Right lobe of liver (tissue), 6 donors: ENCODE data around the gene EXT2. TPM values are rescaled to one million over a fixed set of nuclear protein-coding genes. Genes with fewer than 3 reads are reported as not detected.

Experiments
- ATAC-seq, 4 donors: fragments of 200-7000 bp; cut with Tn5 transposase; one replicate each; pipeline ENCODE4 v1.9.1; 2020; ENCODE audit warnings: mild to moderate bottlenecking in 4 of 4, moderate library complexity in 4 of 4
- DNase-seq, 3 donors: peaks; one replicate each; pipeline ENCODE4 v3.0.0-alpha.2; 2020
- H3K27ac ChIP-seq, 3 donors: fragments of 200-600 bp; one replicate each; pipeline ENCODE4 v1.8.0; 2022
- H3K27me3 ChIP-seq, 2 donors: fragments of 200-600 bp; one replicate each; pipeline ENCODE4 v1.8.0; 2022
- H3K36me3 ChIP-seq, 4 donors: fragments of 200-600 bp; sonication (generic) in 1 of 4; one replicate each; pipeline versions ENCODE4 v1.5.1 to v1.8.0; 2017 to 2022; ENCODE audit warnings: control low read depth in 1 of 4
- H3K4me1 ChIP-seq, 4 donors: fragments of 200-600 bp; sonication (generic) in 1 of 4; one replicate each; pipeline versions ENCODE4 v1.5.1 to v1.8.0; 2017 to 2022; ENCODE audit warnings: control low read depth in 1 of 4
- H3K4me3 ChIP-seq, 3 donors: fragments of 200-600 bp; one replicate each; pipeline ENCODE4 v1.8.0; 2022
- H3K9me3 ChIP-seq, 4 donors: fragments of 200-600 bp; sonication (generic) in 1 of 4; one replicate each; pipeline versions ENCODE4 v1.5.1 to v1.8.0; 2017 to 2022; ENCODE audit warnings: control low read depth in 1 of 4
- POLR2A ChIP-seq: fragments of 450-650 bp; IDR thresholded peaks from one replicate; pipeline ENCODE4 v1.6.1; 2017; ENCODE audit warnings: antibody characterized with exemption, mild to moderate bottlenecking
- WGBS: methylation state at CpG from one replicate; pipeline ENCODE4 v1.1.6; 2018; ENCODE audit warnings: low coverage, low lambda C conversion rate; ENCODE audit not compliant: insufficient coverage; ENCODE audit errors: missing lambda C conversion rate; 5-methylcytosine and 5-hydroxymethylcytosine counted together
- intact Hi-C, 2 donors: fragments of 100-400 bp; cut with DNase I; formaldehyde crosslinking; loops; one replicate each; pipeline versions ENCODE4 v1.11.2 to v1.14.1; 2022
- total RNA-seq, 6 experiments: library from RNA; depleted of rRNA in 2 of 6; stranded (reverse); fragments of >200 nt in 2 of 6; fragmentation: NEBNext Ultra II Directional in 3 of 6; extraction: Animal tissue kit (Norgen Biotek cat#: 25700) in 3 of 6; gene quantifications; one replicate each; pipeline versions ENCODE4 v1.1.0 to v1.2.4, GENCODE V29; 2016 to 2023
- TF ChIP-seq, protein P1 (sequence below), 4 donors: fragments of 200-600 bp in 3 of 4; fragments of 450-650 bp in 1 of 4; IDR thresholded peaks; one replicate each; pipeline versions ENCODE4 v1.5.1 to v1.8.0; 2016 to 2022; ENCODE audit warnings: antibody characterized with exemption in 4 of 4, mild to moderate bottlenecking in 2 of 4
- donor health status: DM: no; HTN: yes; CAD: no.
- donor health status: DM: no; HTN: no; CAD: no.
- donor health status: DM: no; HTN: no; CAD: no.
- donor health status: DM: no; HTN: yes; CAD: no.
- donor health status: DM: no; HTN: yes; CAD: no.

The EXT2 gene
- total RNA-seq, 6 experiments from 2014 or later = 21.9 to 31.3 (median 26.9) TPM

DNA sequence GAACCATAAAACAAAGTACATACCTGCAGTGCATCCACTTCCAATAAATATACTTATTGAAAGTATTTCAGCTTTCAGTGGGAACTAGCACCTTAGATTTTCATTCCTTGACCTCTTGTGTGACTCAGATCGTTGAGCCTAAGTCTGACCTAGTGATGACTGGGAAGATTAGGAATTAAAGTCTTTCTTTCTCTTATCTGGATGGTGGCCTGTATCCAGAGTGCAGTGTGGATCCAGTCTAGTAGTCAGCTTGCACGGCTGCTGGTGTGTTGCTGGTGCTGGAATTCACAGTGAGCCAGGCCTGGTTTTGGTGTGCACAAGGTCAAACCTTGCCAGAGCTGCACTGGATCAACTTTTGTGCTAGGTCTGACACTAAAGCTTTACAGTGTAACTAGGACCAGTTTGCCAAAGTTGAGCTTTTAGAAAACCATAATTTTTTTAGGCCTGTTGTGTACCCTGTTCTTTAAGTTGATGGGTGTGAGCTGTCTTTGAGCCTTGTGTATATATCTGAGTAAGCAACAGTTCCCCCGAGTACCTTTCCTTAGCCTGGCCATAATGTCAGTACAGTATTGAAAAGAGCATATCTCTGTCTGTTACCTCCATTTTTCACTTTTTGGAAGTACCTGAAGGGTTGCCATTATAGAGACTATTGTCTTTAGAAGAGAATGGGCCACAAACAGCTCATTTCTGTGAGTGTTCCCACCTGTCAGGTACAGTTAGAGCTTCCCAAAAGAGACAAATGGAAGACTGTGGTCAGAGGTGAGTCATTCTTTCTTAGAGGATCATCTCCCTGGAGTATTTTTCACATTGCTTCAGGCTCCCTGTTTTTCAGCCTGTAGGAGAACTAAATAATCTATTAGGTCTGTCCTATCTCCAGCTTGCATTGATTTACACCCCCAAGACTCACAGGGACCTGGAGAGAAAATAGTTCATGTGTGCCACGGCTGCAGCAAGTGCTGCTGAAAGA lies 124.6 kb downstream of the EXT2 start:
- WGBS = 93% methylated on average over 3 of the region's 4 CpGs
- no peaks in the 10 kb centered on the region for H3K9me3 ChIP-seq

DNA sequence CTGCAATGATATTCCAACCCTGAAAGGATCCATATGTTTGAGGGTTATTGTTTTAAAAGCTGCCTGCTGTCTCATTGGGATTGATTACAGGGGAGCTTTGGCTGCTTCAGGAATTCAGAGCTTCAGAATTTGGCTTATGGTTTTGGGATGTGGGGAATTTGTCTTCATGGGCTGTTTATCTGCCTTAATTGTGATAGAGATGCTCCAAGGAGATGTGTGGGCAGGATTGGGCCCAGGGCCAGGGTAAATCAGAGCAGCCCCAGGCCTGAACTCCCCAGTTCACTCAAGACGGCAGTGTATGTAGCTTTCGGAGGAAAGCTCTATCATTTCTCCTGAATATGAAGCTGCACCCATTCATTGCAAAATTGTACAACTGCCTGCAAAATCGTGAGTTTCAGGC lies 126.0 kb downstream of the EXT2 start:
- no peaks in the 10 kb centered on the region for H3K9me3 ChIP-seq
- no peaks in the 10 kb centered on the region for H3K27me3 ChIP-seq
- WGBS = 86% methylated on average over 3 of the region's 3 CpGs
- no peaks in the 10 kb centered on the region for H3K4me1 ChIP-seq
- intact Hi-C loops = no loop called here
- ATAC-seq = no peak
- no peak for TF ChIP-seq POLR2A
- TF ChIP-seq, protein P1, sequence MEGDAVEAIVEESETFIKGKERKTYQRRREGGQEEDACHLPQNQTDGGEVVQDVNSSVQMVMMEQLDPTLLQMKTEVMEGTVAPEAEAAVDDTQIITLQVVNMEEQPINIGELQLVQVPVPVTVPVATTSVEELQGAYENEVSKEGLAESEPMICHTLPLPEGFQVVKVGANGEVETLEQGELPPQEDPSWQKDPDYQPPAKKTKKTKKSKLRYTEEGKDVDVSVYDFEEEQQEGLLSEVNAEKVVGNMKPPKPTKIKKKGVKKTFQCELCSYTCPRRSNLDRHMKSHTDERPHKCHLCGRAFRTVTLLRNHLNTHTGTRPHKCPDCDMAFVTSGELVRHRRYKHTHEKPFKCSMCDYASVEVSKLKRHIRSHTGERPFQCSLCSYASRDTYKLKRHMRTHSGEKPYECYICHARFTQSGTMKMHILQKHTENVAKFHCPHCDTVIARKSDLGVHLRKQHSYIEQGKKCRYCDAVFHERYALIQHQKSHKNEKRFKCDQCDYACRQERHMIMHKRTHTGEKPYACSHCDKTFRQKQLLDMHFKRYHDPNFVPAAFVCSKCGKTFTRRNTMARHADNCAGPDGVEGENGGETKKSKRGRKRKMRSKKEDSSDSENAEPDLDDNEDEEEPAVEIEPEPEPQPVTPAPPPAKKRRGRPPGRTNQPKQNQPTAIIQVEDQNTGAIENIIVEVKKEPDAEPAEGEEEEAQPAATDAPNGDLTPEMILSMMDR (IDR thresholded peaks at IDR 0.05) = no peak
- no peak overlapping the region for H3K27ac ChIP-seq
- H3K4me3 ChIP-seq = no peak overlapping the region
- DNase-seq = no peak
- no peaks in the 10 kb centered on the region for H3K36me3 ChIP-seq

More for the DNA sequence above, 124.6 kb downstream of the EXT2 start:
- Histone ChIP-seq H3K27me3 (no peaks in the 10 kb centered on the region), H3K27ac (no peak overlapping the region), H3K36me3 (no peaks in the 10 kb centered on the region), H3K4me1 (no peaks in the 10 kb centered on the region), H3K4me3 (no peak overlapping the region)
- TF ChIP-seq POLR2A = no peak
- TF ChIP-seq, protein P1 (IDR thresholded peaks at IDR 0.05) = no peak
- ATAC-seq = no peak
- DNase-seq = no peak
- intact Hi-C loops = no loop called here

- H3K36me3 ChIP-seq = no peaks in the 10 kb centered on the region
- no peaks in the 10 kb centered on the region for H3K27me3 ChIP-seq
- H3K4me3 ChIP-seq = no peak overlapping the region
- H3K4me1 ChIP-seq = no peaks in the 10 kb centered on the region
- no peak for DNase-seq
- H3K27ac ChIP-seq = no peak overlapping the region
- TF ChIP-seq, protein P1 (IDR thresholded peaks at IDR 0.05) = no peak
- no peak for TF ChIP-seq POLR2A
- ATAC-seq = no peak
- intact Hi-C loops = no loop called here
- no peaks in the 10 kb centered on the region for H3K9me3 ChIP-seq
- 100% methylated on average over 1 of the region's 2 CpGs for WGBS
Measured at GRCh38 chr11:44221992-44222391, 126.5 kb downstream of the EXT2 start.

DNA sequence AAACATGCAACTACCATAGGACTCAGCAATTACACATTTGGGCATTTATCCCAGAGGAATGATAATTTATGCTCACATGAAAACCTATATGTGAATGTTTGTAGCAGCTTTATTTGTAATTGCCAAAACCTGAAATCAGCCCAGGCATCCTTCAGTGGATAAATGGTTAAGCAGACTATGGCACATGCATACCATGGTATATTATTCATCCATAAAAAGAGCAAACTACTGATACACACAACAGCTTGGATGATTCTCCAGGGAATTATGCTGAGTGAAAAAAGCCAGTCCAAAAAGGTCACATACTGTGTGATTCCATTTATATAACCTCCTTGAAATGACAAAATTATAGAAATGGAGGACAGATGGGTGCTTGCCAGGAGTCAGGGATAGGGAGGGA lies 127.8 kb downstream of the EXT2 start:
- Histone ChIP-seq H3K4me3 (no peak overlapping the region), H3K36me3 (no peaks in the 10 kb centered on the region), H3K27ac (no peak overlapping the region), H3K9me3 (no peaks in the 10 kb centered on the region), H3K4me1 (no peaks in the 10 kb centered on the region), H3K27me3 (no peaks in the 10 kb centered on the region)
- intact Hi-C loops = no loop called here
- no peak for ATAC-seq
- no peak for DNase-seq
- no peak for TF ChIP-seq POLR2A
- TF ChIP-seq, protein P1 (IDR thresholded peaks at IDR 0.05) = no peak
